ENCODE results near the gene SURF2.

GRCh38 chr9:133347985-133348717 is 8.2 kb upstream of the SURF2 start, which contains the start of the genes MED22 and RPL7A:
- no peak for TF ChIP-seq CTCF (IDR thresholded peaks at IDR 0.05; ENCODE audit: extremely low read depth in 1 of 2, insufficient read depth in 1 of 2, low read depth in 1 of 2, low read length in 2 of 2)
- peak; percentile 98 for TF ChIP-seq POLR2A (IDR thresholded peaks at IDR 0.05; ENCODE audit: low read depth, low read length)
- no peak for TF ChIP-seq EZH2 (IDR thresholded peaks at IDR 0.05; ENCODE audit: borderline replicate concordance, low read depth, low read length, severe bottlenecking)
- peak; percentile 99 for TF ChIP-seq POLR2AphosphoS5 (IDR thresholded peaks at IDR 0.05; ENCODE audit: insufficient read depth, low read depth, low read length)
